ENCODE data around the gene IPMK.
"Not testable (repeated sequence)": the region's sequence is repeated elsewhere in the genome, so short reads cannot be mapped to it uniquely, and the experiment has no call there.

Gene IPMK

GRCh38 chr10:58265249-58265648 lies 2.4 kb downstream of the IPMK start:
- Histone ChIP-seq H3K27ac (peak overlapping the region; percentile 99), H3K4me3 (ENCODE audit: low read depth, low read length) (peak overlapping the region; percentile 87), H3K9ac (no peak overlapping the region)

GRCh38 chr10:58264780-58265179 lies 2.9 kb downstream of the IPMK start:
- TF ChIP-seq CTCF (IDR thresholded peaks at IDR 0.05): no peak
- Histone ChIP-seq H3K27me3 (ENCODE audit: control insufficient read depth, insufficient read depth, low read length) (no peaks in the 10 kb centered on the region), H3K79me2 (peaks cover 48% of the 10 kb centered on the region), H3K4me2 (ENCODE audit: low read length) (peak overlapping the region; percentile 83), H3K36me3 (ENCODE audit: control insufficient read depth, insufficient read depth, low read length) (no peaks in the 10 kb centered on the region), H3K9me3 (ENCODE audit: control insufficient read depth, low read length) (no peaks in the 10 kb centered on the region), H3K9ac (peak overlapping the region; percentile 7), H3K27ac (peak overlapping the region; percentile 99), H3K4me1 (peaks cover 5% of the 10 kb centered on the region), H2AFZ (no peak overlapping the region), H3K4me3 (ENCODE audit: low read depth, low read length) (peak overlapping the region; percentile 87)

More at GRCh38 chr10:58265249-58265648, 2.4 kb downstream of the IPMK start:
- Histone ChIP-seq H3K27me3 (ENCODE audit: control insufficient read depth, insufficient read depth, low read length) (no peaks in the 10 kb centered on the region), H3K4me1 (peaks cover 5% of the 10 kb centered on the region), H3K9me3 (ENCODE audit: control insufficient read depth, low read length) (no peaks in the 10 kb centered on the region), H3K36me3 (ENCODE audit: control insufficient read depth, insufficient read depth, low read length) (no peaks in the 10 kb centered on the region), H2AFZ (no peak overlapping the region), H3K79me2 (peaks cover 46% of the 10 kb centered on the region), H3K4me2 (ENCODE audit: low read length) (peak overlapping the region; percentile 83)
- TF ChIP-seq CTCF (IDR thresholded peaks at IDR 0.05): no peak

- Histone ChIP-seq H3K27ac (peak overlapping the region; percentile 99), H2AFZ (no peak overlapping the region), H3K9ac (no peak overlapping the region), H3K4me3 (ENCODE audit: low read depth, low read length) (no peak overlapping the region), H3K4me2 (ENCODE audit: low read length) (peak overlapping the region; percentile 18), H3K79me2 (peaks cover 61% of the 10 kb centered on the region), H3K36me3 (ENCODE audit: control insufficient read depth, insufficient read depth, low read length) (no peaks in the 10 kb centered on the region), H3K9me3 (ENCODE audit: control insufficient read depth, low read length) (no peaks in the 10 kb centered on the region), H3K27me3 (ENCODE audit: control insufficient read depth, insufficient read depth, low read length) (no peaks in the 10 kb centered on the region), H3K4me1 (peaks cover 7% of the 10 kb centered on the region)
- no peak for TF ChIP-seq CTCF (IDR thresholded peaks at IDR 0.05)
Measured at GRCh38 chr10:58262766-58263165, 4.9 kb downstream of the IPMK start.

GRCh38 chr10:58260334-58260733 lies 7.4 kb downstream of the IPMK start:
- Histone ChIP-seq H3K4me1 (peaks cover 8% of the 10 kb centered on the region), H3K27me3 (ENCODE audit: control insufficient read depth, insufficient read depth, low read length) (no peaks in the 10 kb centered on the region), H3K9ac (no peak overlapping the region), H2AFZ (no peak overlapping the region), H3K4me2 (ENCODE audit: low read length) (peak overlapping the region; percentile 37), H3K36me3 (ENCODE audit: control insufficient read depth, insufficient read depth, low read length) (no peaks in the 10 kb centered on the region), H3K9me3 (ENCODE audit: control insufficient read depth, low read length) (no peaks in the 10 kb centered on the region), H3K27ac (peak overlapping the region; percentile 64), H3K79me2 (peaks cover 61% of the 10 kb centered on the region), H3K4me3 (ENCODE audit: low read depth, low read length) (no peak overlapping the region)
- no peak for TF ChIP-seq CTCF (IDR thresholded peaks at IDR 0.05)

- H3K4me3 ChIP-seq (ENCODE audit: low read depth, low read length): peak overlapping the region; percentile 14
- no peak overlapping the region for H3K9ac ChIP-seq
- H3K4me2 ChIP-seq (ENCODE audit: low read length): no peak overlapping the region
- H3K9me3 ChIP-seq (ENCODE audit: control insufficient read depth, low read length): no peaks in the 10 kb centered on the region
- H3K36me3 ChIP-seq (ENCODE audit: control insufficient read depth, insufficient read depth, low read length): no peaks in the 10 kb centered on the region
- peaks cover 64% of the 10 kb centered on the region for H3K79me2 ChIP-seq
- no peak overlapping the region for H3K27ac ChIP-seq
- peak; percentile 21 for TF ChIP-seq CTCF (IDR thresholded peaks at IDR 0.05)
- H3K4me1 ChIP-seq: peaks cover 13% of the 10 kb centered on the region
- H3K27me3 ChIP-seq (ENCODE audit: control insufficient read depth, insufficient read depth, low read length): no peaks in the 10 kb centered on the region
- no peak overlapping the region for H2AFZ ChIP-seq
Measured at GRCh38 chr10:58258977-58259692, 8.6 kb downstream of the IPMK start.

- H3K27ac ChIP-seq; H3K4me2 ChIP-seq (ENCODE audit: low read length); H3K4me1 ChIP-seq; H3K36me3 ChIP-seq (ENCODE audit: control insufficient read depth, insufficient read depth, low read length); H3K9me3 ChIP-seq (ENCODE audit: control insufficient read depth, low read length); H3K27me3 ChIP-seq (ENCODE audit: control insufficient read depth, insufficient read depth, low read length); H3K9ac ChIP-seq; H2AFZ ChIP-seq; H3K4me3 ChIP-seq (ENCODE audit: low read depth, low read length): not testable (repeated sequence)
- peaks cover 74% of the 10 kb centered on the region for H3K79me2 ChIP-seq
Measured at GRCh38 chr10:58256013-58256780, 11.5 kb downstream of the IPMK start.

Data from parathyroid adenoma (tissue), 2 donors.